Measurements from ENCODE around the gene PALS2.

GRCh38 chr7:24572997-24573553 is at the start of gene PALS2:
- no peak for TF ChIP-seq RXRB (CRISPR knock-in tag; IDR thresholded peaks at IDR 0.05; ENCODE audit: borderline replicate concordance)
- TF ChIP-seq ZNF766 (CRISPR knock-in tag; IDR thresholded peaks at IDR 0.05; ENCODE audit: borderline replicate concordance): no peak
- TF ChIP-seq ZNF326 (CRISPR knock-in tag; IDR thresholded peaks at IDR 0.05; ENCODE audit: borderline replicate concordance): no peak
- no peak for TF ChIP-seq TCF12 (IDR thresholded peaks at IDR 0.05)
- TF ChIP-seq TCF12 (CRISPR knock-in tag; IDR thresholded peaks at IDR 0.05): no peak
- peak; percentile 38; the same call in 1 of the 2 replicates for TF ChIP-seq POLR2AphosphoS5 (IDR thresholded peaks at IDR 0.05; ENCODE audit: low read depth, low read length)
- no peak for TF ChIP-seq RFX1 (IDR thresholded peaks at IDR 0.05)
- TF ChIP-seq ZBTB26 (CRISPR knock-in tag; IDR thresholded peaks at IDR 0.05; ENCODE audit: borderline replicate concordance): no peak
- TF ChIP-seq HOMEZ (CRISPR knock-in tag; IDR thresholded peaks at IDR 0.05; ENCODE audit: low read depth): no peak
- TF ChIP-seq ZNF17 (CRISPR knock-in tag; IDR thresholded peaks at IDR 0.05): no peak
- no peak for TF ChIP-seq CTCF (CRISPR knock-in tag; IDR thresholded peaks at IDR 0.05)
- TF ChIP-seq NFRKB (IDR thresholded peaks at IDR 0.05): no peak
- TF ChIP-seq ATF2 (CRISPR knock-in tag; IDR thresholded peaks at IDR 0.05): no peak
- no peak; the same call in 1 of the 2 replicates for TF ChIP-seq TAF1 (CRISPR knock-in tag; IDR thresholded peaks at IDR 0.05)
- TF ChIP-seq CC2D1A (CRISPR knock-in tag; IDR thresholded peaks at IDR 0.05): no peak
